Cerebellar nuclear complex (tissue), 1 donor: ENCODE data around the gene FRMD5.

Experiments used
- DNase-seq, 2 experiments: peaks; one replicate each; lab custom pipeline; 2025; lab: John Stamatoyannopoulos, UW

The FRMD5 gene

DNA sequence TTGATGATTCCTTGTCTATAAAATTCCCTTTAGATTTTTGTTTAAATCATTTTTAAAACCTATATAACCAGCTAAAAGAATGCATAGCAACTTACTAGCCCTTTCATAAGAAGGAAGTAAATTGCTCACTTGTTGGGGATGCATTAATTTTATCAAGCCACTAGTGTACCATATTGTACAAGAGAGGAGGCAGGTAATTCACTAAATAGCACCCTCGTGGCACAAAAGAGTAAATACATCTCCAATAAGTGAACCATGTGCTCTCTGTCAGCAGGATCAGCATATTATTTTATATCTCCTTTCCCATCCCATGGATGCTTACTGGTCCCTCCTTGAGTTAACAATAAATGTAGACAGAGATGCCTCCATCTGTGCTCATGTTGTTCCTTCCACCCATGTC lies 34.3 kb downstream of the FRMD5 start:
- no peak for DNase-seq

GRCh38 chr15:44159492-44159891 lies 35.6 kb downstream of the FRMD5 start:
- no peak for DNase-seq

GRCh38 chr15:44158111-44158510 lies 37.0 kb downstream of the FRMD5 start:
- no peak for DNase-seq

- DNase-seq: no peak
Observed at GRCh38 chr15:44157679-44158078, 37.4 kb downstream of the FRMD5 start.

- no peak for DNase-seq
Observed at GRCh38 chr15:44153352-44153751, 41.7 kb downstream of the FRMD5 start.

DNA sequence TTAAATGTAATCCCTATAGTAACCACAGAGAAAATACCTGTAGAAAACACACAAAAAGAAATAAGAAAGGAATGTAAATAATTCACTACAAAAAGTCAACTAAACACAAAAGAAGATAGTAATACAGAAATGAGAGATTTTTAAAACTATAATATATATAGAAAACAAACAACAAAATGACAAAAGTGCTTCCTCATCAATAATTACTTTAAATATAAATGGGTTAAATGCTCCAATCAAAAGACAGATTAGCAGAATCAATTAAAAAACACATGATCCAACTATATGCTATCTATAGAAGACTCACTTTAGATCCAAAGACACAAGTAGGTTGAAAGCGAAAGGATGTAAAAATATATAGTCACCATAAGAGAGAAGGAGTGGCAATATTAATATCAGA lies 45.8 kb downstream of the FRMD5 start:
- no peak for DNase-seq

DNA sequence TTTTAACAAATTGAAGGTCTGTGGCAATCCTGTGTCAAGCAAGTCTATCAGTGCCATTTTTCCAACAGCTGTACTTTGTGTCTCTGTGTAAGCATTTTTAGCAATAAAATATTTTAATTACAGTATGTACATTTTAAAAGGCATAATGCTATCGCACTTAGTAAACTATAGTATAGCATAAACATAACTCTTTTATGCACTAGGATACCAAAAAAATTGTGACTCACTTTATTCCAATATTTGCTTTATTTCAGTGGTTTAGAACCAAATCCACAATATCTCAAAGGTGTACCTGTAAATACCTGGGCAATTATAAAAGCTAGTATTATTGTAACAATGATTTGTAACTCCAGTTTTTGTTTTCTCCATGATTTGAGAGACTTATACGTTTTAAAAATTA lies 46.5 kb downstream of the FRMD5 start:
- no peak for DNase-seq

DNA sequence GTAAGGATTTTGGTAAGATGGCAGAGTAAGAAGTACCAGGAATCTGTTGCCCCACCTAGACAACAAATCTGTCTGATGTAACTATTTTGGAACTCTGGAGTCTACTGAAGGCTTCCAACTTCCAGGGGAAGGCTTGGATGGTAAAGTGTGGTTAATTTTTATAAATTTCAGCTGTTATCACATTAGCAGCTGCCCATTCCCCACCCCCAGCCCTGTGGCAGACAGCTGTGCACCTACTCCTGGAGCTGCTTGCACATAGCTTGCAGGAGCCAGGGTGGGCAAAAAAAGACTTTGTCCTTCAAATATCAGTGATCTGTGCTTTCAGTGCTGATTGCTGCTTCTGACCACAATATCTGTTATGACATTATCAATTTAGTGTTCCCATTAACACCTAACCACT lies 47.4 kb downstream of the FRMD5 start:
- no peak for DNase-seq

GRCh38 chr15:44145495-44145894 lies 49.6 kb downstream of the FRMD5 start:
- DNase-seq: no peak

- DNase-seq: no peak
Observed at GRCh38 chr15:44144992-44145391, 50.1 kb downstream of the FRMD5 start.

- no peak for DNase-seq
Observed at GRCh38 chr15:44144184-44144583, 50.9 kb downstream of the FRMD5 start.

DNA sequence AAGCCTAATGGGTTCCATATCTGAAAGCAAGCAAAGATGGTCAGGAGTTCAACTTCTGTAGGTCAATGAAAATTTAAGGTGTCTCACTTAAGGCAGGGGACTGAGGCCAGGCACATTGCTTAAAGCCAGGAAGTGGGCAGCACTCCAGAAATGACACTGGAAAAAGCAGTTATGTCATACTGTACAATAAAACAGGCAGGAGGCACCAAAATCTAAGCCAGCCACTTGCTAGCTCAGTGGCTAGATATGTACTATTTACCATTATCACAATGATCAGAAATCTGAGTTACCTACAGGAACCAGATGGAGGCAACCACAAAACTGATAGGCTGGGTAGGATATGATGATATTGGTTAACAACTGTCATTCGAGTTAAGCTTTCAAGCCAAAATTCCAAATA lies 57.3 kb downstream of the FRMD5 start:
- no peak for DNase-seq

DNA sequence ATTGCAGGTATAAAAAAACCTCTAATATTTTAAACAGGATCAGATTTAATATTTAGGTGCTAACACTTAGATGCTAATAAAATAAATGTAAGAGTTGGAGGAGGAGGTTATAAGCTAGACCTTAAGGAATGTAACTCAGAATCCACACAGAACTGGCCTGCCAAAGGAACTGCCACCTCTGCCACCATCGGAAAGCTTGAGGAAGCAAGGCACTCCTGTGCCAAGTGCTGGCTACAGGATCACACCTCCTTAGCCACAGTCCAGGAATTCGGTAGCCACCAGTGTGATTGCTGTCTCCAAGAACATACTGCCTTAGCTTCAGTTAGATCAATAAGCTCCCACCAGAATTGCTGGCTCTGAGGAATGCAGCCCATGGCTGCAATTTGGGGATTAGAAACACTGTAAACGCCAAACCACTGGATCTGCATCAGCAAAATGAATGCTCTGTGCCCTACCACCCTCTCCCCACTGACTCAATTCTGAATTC lies 58.0 kb downstream of the FRMD5 start:
- DNase-seq: no peak

GRCh38 chr15:44132057-44132456 lies 63.0 kb downstream of the FRMD5 start:
- no peak for DNase-seq

DNA sequence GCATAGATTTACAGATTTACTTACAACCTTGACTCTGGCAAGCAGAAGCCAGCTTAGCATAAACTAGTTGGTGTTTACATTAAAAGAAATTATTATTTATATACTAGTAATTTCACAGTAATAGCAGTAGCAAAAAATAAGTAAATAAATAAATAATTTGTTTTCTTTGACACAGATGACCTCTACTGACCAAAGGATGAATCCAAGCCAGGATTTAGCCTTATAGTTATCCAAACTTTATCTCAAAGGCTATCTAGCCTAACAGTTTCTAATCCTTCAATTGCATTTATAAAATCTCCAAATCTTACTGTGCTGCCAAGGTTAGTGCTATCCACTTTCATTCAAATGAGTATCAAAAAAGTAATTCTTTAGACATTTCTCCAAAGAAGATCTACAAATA lies 64.3 kb downstream of the FRMD5 start:
- no peak for DNase-seq

- DNase-seq: no peak
Observed at GRCh38 chr15:44129911-44130310, 65.2 kb downstream of the FRMD5 start.

- no peak for DNase-seq
Observed at GRCh38 chr15:44128443-44128842, 66.6 kb downstream of the FRMD5 start.

DNA sequence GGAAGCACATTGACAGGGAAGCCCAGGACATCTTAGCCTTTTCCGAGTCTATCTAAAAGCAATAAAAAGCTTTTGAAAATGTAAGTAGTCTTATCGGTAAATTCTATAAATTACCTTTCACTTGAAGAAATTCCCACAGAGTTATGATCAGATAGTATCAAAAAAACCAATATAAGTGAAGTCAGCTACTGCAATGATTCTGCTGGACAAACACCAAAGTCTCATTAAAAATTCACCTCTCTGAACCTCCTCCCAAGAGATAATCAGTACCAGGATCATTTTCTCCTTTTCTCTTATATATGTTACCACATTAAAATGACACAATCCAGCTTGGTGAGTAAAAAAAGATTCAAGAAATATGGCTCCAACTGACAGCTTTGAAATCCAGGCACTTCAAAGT lies 69.2 kb downstream of the FRMD5 start:
- DNase-seq: no peak

DNA sequence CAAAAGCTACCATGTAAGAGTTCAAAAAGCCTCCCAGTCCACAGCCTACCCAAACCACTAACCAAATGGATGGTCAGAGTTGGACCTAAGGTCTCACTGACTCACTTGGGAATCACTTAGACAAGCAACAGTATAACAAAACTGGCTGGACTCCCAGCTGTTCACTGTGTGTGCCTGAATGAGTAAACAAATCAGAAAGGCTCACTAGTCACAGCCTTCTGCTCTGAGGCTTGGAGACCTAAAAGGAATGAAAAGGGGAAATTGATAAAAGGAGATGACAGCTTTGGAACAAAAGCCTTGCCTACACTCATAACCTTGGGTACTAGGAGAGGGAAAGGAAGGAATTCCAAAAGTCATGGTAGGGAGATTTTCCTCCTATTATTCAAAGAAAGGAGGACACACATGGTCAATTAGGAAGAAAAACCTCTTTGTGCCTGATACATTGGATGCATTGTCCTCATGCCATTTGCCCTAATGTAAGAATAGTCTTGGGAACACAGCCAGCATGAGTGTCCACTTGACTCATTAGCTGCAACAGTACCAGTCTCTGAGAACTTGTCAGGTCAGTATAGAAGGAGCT lies 92.3 kb downstream of the FRMD5 start:
- no peak for DNase-seq

DNA sequence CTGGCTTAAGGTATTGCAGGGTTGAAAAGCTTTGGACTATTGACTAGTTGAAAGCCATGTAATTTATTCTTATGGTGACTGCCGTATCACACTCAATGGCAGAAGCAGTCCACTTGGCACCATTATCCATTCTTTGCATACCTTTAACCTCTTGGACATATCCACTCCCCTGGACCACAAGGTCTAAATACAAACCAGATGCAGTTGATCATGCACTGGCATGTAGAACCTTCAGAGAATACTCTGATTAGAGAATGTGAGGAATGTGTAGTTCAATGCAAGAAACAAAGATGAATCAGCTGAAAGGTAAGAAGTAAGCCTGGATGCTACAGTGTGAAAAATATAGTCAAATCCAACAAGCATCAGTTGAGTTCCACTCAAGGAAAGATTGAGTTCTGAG lies 93.1 kb downstream of the FRMD5 start:
- DNase-seq: no peak

- no peak for DNase-seq
Observed at GRCh38 chr15:44101286-44101685, 93.8 kb downstream of the FRMD5 start.

GRCh38 chr15:44099671-44100070 lies 95.4 kb downstream of the FRMD5 start:
- no peak for DNase-seq

- no peak for DNase-seq
Observed at GRCh38 chr15:44097552-44097951, 97.5 kb downstream of the FRMD5 start.

DNA sequence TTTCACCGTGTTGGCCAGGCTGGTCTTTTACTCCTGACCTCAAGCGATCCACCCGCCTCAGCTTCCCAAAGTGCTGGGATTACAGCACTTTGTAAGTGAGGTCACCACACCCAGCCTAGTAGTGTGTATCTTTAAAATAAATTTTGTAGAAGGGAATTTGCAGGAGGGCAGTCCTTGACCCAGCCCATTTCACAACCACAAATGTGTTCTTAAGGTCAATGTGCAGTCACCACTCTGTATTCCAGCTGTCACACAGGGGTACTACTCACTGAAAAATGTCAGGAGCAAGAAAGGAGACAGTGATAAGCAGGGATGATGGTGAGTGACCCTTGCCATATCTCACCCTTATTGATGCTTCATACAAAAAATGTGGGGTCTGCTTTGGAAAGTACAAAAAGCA lies 98.5 kb downstream of the FRMD5 start:
- DNase-seq: no peak

DNA sequence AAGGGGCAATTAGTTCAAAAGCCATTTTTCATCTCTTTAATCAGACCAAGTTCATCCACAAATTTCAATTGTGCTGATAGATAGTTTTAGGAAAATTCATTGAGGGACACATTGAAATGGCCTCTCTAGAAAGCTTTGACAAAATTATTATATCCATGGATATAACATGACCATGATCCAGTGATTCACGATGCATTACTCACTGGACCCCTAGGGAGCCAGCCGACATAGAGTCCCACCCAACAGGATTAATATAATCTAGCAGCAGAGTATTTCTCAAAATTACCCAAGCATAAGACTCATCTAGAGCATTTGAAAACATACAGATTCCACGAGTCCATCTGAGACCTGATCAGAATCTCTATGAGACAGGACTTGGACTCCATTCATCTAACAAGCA lies 100.3 kb downstream of the FRMD5 start:
- no peak for DNase-seq
